ENCODE results near the gene RHBDF2.

Gene RHBDF2

DNA sequence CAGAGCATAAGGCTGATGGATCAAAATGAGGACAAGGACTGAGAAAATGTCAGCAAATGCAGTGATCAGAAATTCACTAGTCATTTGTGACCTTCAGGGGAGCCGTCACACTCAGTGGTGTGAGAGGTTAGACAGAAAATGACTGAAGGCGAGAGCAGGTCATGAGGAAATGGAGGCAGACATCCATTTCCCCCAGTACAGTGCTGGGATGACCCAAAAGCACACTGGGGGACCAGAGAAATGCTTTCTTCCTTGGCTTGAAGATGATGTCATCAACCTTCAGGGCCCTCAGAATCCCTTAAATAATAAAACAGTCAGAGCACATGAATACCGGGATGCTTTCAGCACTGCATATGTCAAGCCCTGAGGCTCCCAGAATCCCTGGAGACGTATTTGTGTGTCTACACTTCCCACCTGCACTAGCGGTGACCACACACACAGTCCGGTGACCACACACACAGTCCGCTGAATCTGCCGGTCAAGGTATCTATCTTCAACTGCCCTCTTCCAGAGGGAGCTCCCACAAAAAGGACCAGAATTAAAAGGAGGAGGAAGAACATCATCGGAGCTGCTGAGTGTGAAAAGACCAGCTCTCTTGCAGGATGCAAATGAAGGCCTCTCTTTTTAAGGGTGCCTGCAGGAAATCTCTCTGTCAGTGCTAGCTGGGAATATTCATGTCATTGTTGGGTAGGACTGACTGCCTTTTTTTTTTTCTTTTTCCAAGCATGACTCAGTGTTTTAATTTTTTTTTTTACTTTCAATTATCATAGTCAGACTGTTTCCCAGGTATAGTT is 56.5 kb downstream of the RHBDF2 start:
- in situ Hi-C loops (cut with MboI; ENCODE audit: low sequenced_read_pairs), result loop anchor here (10.0 kb wide), 1 partner anchor 60 kb away; the partner anchor contains the start of gene SPHK1

DNA sequence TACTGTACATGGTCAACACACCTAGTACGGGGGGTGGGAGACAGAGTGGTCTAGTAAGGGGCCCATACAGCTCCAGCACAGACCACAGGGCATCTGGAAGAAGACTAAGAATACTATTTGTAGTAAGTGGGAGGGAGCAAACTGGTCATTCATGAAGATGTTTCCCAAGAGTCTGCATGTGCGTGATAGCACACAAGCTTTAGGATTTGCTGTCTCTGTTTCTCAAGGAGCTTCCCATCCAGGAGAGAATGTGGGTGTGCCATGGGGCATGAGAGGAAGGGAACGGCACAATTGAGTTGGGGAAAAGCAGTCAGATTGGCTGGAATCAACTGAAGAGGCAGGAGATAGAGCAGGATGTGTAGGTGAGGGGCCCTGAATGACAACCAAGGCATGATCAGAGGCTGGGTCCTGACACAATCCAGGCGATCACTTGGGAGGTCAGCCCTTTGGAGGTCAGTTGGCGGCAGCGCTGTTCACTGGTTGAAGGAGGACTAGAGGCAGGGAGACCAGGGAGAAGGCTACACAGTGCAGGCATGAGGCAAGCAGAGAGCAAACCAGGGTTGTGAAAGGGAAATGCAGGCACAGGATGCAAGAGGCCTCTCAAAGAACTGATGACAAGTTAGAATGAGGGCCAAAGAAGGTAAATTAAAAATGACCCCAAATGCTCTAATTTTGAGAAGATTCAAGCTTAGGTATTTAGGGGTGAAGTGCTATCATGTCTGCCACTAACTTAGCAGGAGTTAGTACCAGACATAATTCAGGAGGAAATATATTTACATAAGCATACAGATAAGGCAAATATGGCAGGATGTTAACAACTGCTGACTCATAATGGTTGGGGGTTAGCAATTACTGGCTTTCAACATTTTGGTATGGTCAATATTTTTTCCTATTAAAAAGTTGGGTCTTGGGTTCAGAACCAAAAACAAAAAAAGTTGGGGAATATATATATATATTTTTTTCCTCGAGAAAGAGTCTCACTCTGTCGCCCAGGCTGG is 58.6 kb downstream of the RHBDF2 start:
- in situ Hi-C loops (cut with MboI; ENCODE audit: low sequenced_read_pairs), result loop anchor here (10.0 kb wide), 1 partner anchor 58 kb away; the partner anchor contains the start of gene SPHK1

- in situ Hi-C loops (cut with MboI; ENCODE audit: low sequenced_read_pairs), result loop anchor here (10.0 kb wide), 1 partner anchor 57 kb away; the partner anchor contains the start of gene SPHK1
Observed at GRCh38 chr17:76441686-76442340, 59.4 kb downstream of the RHBDF2 start.

DNA sequence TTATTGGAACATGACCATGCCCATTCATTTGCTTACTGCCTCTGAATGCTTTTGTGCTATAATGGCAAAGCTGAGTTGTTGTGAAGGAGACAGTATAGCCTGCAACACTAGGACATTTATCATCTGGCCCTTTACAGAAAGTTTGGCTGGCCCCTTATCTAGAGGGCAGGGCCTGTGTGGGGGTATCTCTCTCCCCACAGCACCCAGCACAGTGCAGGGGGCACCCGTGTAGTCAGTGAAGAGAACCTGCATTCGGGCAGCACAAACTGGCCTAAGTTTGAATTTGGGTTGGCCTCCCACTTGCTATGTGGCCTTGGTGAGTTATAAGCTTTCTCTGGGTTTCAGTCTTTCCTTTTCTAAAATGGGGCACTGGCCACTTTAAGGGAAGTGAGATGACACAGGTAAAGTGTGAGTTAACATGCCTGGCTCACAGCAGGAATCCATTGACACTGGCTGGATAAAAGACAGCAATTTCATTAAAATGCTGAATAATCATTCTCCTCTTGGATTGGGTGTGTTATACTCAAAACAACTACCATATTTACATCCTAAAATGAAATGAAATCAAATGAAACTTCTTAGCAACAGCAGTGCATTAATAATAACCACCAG is 60.4 kb downstream of the RHBDF2 start:
- in situ Hi-C loops (cut with MboI; ENCODE audit: low sequenced_read_pairs), result loop anchor here (10.0 kb wide), 1 partner anchor 56 kb away; the partner anchor contains the start of gene SPHK1

GRCh38 chr17:76439314-76439928 is 61.8 kb downstream of the RHBDF2 start:
- in situ Hi-C loops (cut with MboI; ENCODE audit: low sequenced_read_pairs), result no loop called here

GRCh38 chr17:76438906-76439305 is 62.3 kb downstream of the RHBDF2 start:
- in situ Hi-C loops (cut with MboI; ENCODE audit: low sequenced_read_pairs), result no loop called here

DNA sequence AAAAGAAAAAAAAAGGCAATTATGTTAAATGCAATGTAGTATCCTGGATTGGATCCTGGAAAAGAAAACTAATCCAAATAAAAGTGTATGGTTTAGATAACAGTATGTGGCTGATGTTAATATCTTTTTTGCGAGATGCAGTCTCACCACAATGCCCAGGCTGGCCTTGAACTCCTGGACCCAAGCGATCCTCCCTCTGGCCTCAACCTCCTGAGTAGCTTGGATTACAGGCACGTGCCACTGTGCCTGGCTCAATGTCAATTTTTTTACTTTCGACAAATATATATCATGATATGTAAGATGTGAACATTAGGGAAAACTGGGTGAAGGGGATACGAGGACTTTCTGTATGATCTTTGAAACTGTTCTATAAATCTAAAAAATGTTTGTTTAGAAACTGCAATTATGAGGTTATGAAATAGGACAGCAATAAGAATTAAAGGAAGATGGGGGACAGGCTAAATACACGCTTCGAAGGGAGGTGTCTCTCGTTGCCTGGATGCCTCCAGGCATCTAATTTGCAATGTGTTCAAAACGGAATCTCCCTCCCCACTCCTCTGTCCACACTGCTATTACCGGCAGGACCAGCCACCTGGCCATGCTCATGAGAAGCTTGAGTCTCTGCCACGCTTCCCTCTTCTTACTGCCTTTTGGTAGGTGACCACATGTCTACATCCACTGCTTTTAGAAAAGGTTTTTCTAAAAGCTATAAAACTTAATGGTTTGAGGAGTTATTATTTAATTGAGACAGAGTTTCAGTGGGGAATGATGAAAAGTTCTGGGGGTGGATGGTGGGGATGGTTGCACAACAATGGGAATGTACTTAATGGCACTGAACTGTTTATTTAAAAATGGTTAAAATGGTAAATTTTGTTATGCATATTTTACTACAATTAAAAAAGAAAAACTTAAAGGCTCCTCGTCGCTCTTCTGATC is 63.5 kb downstream of the RHBDF2 start:
- in situ Hi-C loops (cut with MboI; ENCODE audit: low sequenced_read_pairs), result no loop called here

GRCh38 chr17:76435751-76436150 is 65.5 kb downstream of the RHBDF2 start:
- in situ Hi-C loops (cut with MboI; ENCODE audit: low sequenced_read_pairs), result no loop called here

GRCh38 chr17:76434870-76435269 is 66.4 kb downstream of the RHBDF2 start:
- in situ Hi-C loops (cut with MboI; ENCODE audit: low sequenced_read_pairs), result no loop called here

DNA sequence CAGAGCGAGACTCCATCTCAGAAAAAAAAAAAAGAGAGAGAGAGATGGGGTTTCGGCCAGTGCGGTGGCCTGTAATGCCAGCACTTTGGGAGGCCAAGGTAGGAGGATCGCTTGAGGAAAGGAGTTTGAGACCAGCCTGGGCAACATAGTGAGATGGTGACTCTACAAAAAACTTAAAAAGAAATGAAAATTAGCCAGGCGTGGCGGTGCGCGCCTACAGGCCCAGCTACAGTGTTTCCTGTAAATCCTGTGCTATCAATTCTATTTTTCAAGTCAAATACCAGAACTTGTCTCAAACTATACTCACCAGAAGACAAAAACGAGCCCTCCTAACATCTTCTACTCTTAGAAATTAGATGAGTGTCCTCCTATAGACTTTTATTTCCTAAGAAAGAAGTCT is 67.5 kb downstream of the RHBDF2 start:
- in situ Hi-C loops (cut with MboI; ENCODE audit: low sequenced_read_pairs), result no loop called here

DNA sequence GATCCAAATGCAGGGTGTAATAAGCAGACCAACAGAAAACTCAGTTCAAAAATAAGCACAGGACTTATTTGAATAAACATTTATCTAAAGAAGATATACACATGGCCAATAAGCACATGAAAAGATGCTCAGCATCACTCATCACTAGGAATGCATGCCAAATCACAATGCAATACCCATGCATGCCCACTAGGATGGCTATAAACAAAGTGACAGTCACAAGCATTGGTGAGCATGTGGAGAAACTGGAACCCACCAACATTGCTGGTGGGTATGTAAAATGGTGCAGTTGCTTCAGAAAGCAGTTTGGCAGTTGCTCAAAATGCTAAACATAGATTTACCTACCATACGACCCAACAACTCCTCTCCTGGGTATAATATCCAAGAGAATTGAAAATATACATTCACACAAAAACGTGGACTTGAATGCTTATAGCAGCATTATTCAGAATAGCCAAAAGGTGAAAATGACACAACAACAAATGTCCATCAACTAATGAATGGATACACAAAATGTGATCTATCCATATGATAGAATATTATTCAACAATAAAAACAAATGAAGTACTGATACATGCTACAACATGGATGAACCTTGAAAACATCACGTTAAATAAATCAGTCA is 68.4 kb downstream of the RHBDF2 start:
- in situ Hi-C loops (cut with MboI; ENCODE audit: low sequenced_read_pairs), result no loop called here

DNA sequence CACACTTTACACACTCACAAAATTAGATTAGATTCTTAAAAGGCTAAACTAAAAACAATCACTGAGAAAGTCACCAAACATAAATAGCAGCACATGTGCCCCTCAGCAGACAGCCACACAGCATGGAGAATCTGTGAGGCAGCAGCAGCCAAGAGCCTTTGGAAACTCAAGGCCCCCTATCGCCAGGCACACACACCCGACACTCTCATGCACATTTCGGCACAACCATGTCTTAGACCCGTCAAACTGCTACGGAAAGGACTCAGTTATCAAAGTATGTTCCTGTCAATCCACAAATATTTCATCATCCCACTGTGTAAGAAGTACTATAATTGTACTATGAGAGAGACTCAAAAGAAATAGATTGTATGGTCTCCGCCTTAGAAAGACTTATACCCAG is 69.2 kb downstream of the RHBDF2 start:
- in situ Hi-C loops (cut with MboI; ENCODE audit: low sequenced_read_pairs), result no loop called here

DNA sequence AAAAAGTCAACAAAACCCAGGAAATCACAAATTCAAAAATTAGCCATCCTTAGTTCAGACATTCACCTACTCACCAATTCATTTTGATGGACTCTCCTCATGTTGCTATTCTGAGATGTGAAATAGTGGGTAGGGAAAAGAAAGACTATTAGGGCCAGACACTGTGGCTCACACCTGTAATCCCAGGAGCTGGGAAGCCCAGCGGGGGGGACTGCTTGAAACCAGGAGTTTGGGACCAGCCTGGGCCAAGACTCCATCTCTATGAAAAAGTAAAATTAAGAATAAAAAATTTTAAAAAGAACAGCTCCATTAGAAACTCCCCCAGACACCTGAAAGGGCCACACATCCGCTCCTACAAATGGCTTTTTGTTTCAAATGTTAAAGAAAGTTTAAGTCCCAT is 69.7 kb downstream of the RHBDF2 start:
- in situ Hi-C loops (cut with MboI; ENCODE audit: low sequenced_read_pairs), result no loop called here

DNA sequence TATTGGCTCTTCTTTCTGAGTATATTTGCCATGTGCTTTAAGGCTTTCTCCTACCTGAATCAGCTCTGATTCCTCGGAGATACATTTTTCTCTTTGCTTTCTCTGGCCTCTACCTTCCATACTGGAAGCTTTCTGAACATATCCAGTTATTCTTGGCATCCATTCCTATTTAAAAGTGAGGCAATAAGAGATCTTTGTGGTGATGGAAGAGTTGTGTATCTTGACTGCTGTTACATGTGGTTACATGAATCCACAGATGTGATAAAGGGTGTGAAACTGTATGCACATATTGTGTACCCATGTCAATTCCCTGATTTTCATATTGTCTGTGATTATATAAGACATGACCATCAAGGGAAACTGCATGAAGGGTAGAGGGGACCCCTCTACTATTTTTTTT is 72.7 kb downstream of the RHBDF2 start:
- in situ Hi-C loops (cut with MboI; ENCODE audit: low sequenced_read_pairs), result loop anchor here (10.0 kb wide), 1 partner anchor 56 kb away; no protein-coding TSS in a partner anchor

DNA sequence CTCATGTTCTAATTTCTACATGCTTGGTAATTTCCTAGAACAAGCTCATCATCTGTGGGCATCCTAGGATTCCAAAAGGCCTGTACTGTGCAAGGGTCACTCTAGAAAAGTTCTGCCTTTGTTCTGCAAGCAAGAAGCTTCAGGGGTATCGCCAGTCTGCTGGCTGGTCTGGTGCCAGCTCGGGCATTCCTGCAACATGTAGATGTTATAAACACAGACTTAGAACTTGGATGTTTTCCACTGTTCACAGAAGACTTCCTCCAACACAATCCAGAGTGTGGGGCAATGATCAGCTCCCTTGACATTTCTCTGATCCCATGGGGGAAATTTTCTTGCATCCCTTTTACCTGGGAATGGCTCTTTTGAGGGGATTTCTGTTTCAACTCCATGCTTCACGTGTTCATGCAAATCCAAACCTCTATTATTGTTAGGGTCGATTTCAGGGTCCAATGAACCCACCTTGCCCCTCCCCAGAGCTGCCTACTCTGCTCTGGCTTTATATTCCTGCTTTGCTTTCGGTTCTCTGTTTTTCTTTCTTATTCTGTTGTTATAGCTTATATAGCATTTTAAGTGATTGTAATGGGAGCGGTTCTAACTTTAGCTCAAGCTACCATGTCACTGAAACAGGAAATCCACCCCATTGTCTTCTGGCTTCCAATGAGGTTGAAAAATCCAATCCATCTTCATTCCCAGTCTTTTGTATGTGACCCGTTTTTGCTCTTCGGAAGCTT is 73.6 kb downstream of the RHBDF2 start:
- in situ Hi-C loops (cut with MboI; ENCODE audit: low sequenced_read_pairs), result loop anchor here (10.0 kb wide), 1 partner anchor 57 kb away; no protein-coding TSS in a partner anchor

DNA sequence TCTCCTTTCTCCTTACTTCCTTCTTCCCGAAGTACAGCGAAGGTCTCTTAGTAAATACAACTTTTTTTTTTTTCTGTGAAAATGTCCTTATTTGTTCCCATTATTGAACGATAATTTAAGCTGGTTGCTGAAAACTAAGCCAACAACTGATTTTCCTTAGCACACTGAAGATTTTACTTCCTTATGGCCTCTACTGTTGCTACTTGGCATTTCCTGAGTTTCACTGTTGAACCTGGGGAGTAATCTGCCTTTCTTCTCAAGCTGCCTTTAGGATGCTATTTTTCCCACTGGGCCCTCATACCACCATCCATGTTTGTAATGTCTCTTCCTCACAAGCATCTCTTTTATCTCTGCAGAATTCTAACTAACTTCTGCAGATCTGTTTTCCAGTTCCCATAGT is 74.4 kb downstream of the RHBDF2 start:
- in situ Hi-C loops (cut with MboI; ENCODE audit: low sequenced_read_pairs), result loop anchor here (10.0 kb wide), 1 partner anchor 58 kb away; no protein-coding TSS in a partner anchor

DNA sequence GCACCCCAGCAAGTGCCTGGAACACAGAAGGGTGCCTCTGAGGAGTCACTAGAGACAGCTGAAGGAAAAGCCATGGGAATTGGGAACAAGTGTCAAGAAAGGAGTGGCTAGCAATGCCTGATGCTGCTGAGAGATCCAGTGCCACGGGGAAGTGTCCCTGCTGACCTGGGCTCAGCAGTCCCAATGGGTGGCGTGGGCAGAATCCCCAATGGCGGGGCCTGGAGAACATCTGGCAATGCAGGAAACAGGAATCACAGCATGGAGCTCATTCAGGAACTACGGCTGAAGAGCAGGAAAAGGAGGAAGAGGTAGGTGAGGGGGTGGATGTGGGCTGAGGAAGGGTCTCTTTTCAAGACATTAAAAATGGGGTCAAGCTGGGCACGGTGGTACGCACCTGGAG is 78.4 kb downstream of the RHBDF2 start:
- in situ Hi-C loops (cut with MboI; ENCODE audit: low sequenced_read_pairs), result loop anchor here (10.0 kb wide), 1 partner anchor 62 kb away; no protein-coding TSS in a partner anchor
